Type B pancreatic cell (in vitro differentiated cells): Measurements from ENCODE around the gene BUD31. TPM values are rescaled to one million over a fixed set of nuclear protein-coding genes. Genes with fewer than 3 reads are reported as not detected.

ENCODE experiments used
- DNase-seq: peaks from one replicate; pipeline ENCODE4 v3.0.0; 2021; ENCODE audit warnings: mixed read lengths; ENCODE audit not compliant: unreplicated experiment; ENCODE audit errors: extremely low spot score
- H3K27ac Mint-ChIP-seq: 2 replicates; pipeline ENCODE4 v1.8.0; 2021; ENCODE audit warnings: mild to moderate bottlenecking, mixed read lengths
- H3K27me3 Mint-ChIP-seq: 2 replicates; pipeline ENCODE4 v1.8.0; 2021; ENCODE audit warnings: mixed read lengths
- H3K36me3 Mint-ChIP-seq: 2 replicates; pipeline ENCODE4 v1.8.0; 2021; ENCODE audit warnings: mixed read lengths
- H3K4me1 Mint-ChIP-seq: one replicate; pipeline ENCODE4 v1.8.0; 2021; ENCODE audit warnings: mixed read lengths; ENCODE audit not compliant: unreplicated experiment
- H3K4me3 Mint-ChIP-seq: 2 replicates; pipeline ENCODE4 v1.8.0; 2021; ENCODE audit warnings: mild to moderate bottlenecking, mixed read lengths
- H3K9me3 Mint-ChIP-seq: 2 replicates; pipeline ENCODE4 v1.8.0; 2021; ENCODE audit warnings: mixed read lengths
- CTCF ChIP-seq: fragments of 200-600 bp; sonication (generic); conservative IDR thresholded peaks from 2 replicates; pipeline ENCODE4 v1.5.0; 2021; ENCODE audit warnings: antibody characterized with exemption, mild to moderate bottlenecking
- total RNA-seq: library from RNA; stranded (reverse); gene quantifications from 2 replicates; pipeline ENCODE4 v1.2.1, GENCODE V29; 2021; ENCODE audit warnings: low replicate concordance

Gene BUD31
- total RNA-seq, 1 donor from 2014 or later: 102 TPM

GRCh38 chr7:99402854-99403253, 5.9 kb upstream of the BUD31 start:
- no peak for TF ChIP-seq CTCF
- H3K4me3 Mint-ChIP-seq: no peak overlapping the region
- peaks cover 25% of the 10 kb centered on the region for H3K36me3 Mint-ChIP-seq
- no peak overlapping the region for H3K27ac Mint-ChIP-seq
- peaks cover 8% of the 10 kb centered on the region for H3K4me1 Mint-ChIP-seq
- DNase-seq: no peak
- no peaks in the 10 kb centered on the region for H3K9me3 Mint-ChIP-seq
- no peaks in the 10 kb centered on the region for H3K27me3 Mint-ChIP-seq

- no peak for DNase-seq
- Mint-ChIP-seq H3K9me3 (no peaks in the 10 kb centered on the region), H3K36me3 (peaks cover 20% of the 10 kb centered on the region), H3K27ac (peak overlapping the region; percentile 22), H3K4me3 (no peak overlapping the region), H3K4me1 (peaks cover 8% of the 10 kb centered on the region), H3K27me3 (no peaks in the 10 kb centered on the region)
- TF ChIP-seq CTCF: no peak
These were observed 5.0 kb upstream of the BUD31 start for GRCh38 chr7:99403764-99404163.

GRCh38 chr7:99404235-99404976, 4.4 kb upstream of the BUD31 start:
- H3K36me3 Mint-ChIP-seq: peaks cover 21% of the 10 kb centered on the region
- TF ChIP-seq CTCF: no peak
- H3K4me3 Mint-ChIP-seq: no peak overlapping the region
- H3K27ac Mint-ChIP-seq: peak overlapping the region; percentile 22
- H3K27me3 Mint-ChIP-seq: no peaks in the 10 kb centered on the region
- no peaks in the 10 kb centered on the region for H3K9me3 Mint-ChIP-seq
- DNase-seq: no peak
- peaks cover 8% of the 10 kb centered on the region for H3K4me1 Mint-ChIP-seq

- DNase-seq: no peak
- no peak overlapping the region for H3K27ac Mint-ChIP-seq
- peaks cover 8% of the 10 kb centered on the region for H3K4me1 Mint-ChIP-seq
- H3K9me3 Mint-ChIP-seq: no peaks in the 10 kb centered on the region
- peaks cover 21% of the 10 kb centered on the region for H3K36me3 Mint-ChIP-seq
- TF ChIP-seq CTCF: no peak
- H3K27me3 Mint-ChIP-seq: no peaks in the 10 kb centered on the region
- H3K4me3 Mint-ChIP-seq: no peak overlapping the region
These were observed 3.8 kb upstream of the BUD31 start for GRCh38 chr7:99404977-99405320.

- H3K36me3 Mint-ChIP-seq: peaks cover 23% of the 10 kb centered on the region
These were observed 2.2 kb upstream of the BUD31 start for GRCh38 chr7:99406557-99406956.

More at GRCh38 chr7:99406557-99406956, 2.2 kb upstream of the BUD31 start:
- no peak for DNase-seq
- TF ChIP-seq CTCF: no peak
- H3K27me3 Mint-ChIP-seq: no peaks in the 10 kb centered on the region
- peak overlapping the region; percentile 98 for H3K4me3 Mint-ChIP-seq
- no peaks in the 10 kb centered on the region for H3K9me3 Mint-ChIP-seq
- peak overlapping the region; percentile 98 for H3K27ac Mint-ChIP-seq
- H3K4me1 Mint-ChIP-seq: peaks cover 15% of the 10 kb centered on the region
